Measurements from ENCODE around the gene DMKN. TPM values are rescaled to one million over a fixed set of nuclear protein-coding genes. Genes with fewer than 3 reads are reported as not detected.

The DMKN gene
- total and polyA plus RNA-seq, 2 of the 4 experiments (the other 2 are of a cell fraction): 0.36 to 2.4 TPM

GRCh38 chr19:35458192-35458591 is 55.3 kb downstream of the DMKN start:
- H2AFZ ChIP-seq (replicated peaks; ENCODE audit: low read length, poor library complexity): no peak overlapping the region
- H2BK15ac ChIP-seq (ENCODE audit: low read depth, low read length): no peak overlapping the region
- intact Hi-C loops (cut with micrococcal nuclease) (no loop called here), dilution Hi-C loops (cut with HindIII; ENCODE audit: low sequenced_read_pairs, unreplicated experiment) (no loop called here), in situ Hi-C loops (cut with MboI; ENCODE audit: low sequenced_read_pairs) (no loop called here)
- no peak overlapping the region for H2BK20ac ChIP-seq (ENCODE audit: low read depth, low read length)
- H3K14ac ChIP-seq (replicated peaks; ENCODE audit: low read depth, low read length): no peak overlapping the region
- WGBS, 2 experiments (ENCODE audit: extremely low coverage in 2 of 2, insufficient read length in 1 of 2): no CpG with 5 or more reads among the region's 1 CpG
- POLR2A ChIA-PET (ENCODE audit: unreplicated experiment): no interaction called here
- no peak overlapping the region for H3K56ac ChIP-seq (ENCODE audit: extremely low read depth, insufficient read depth, low read length)
- H3K4me1 ChIP-seq (ENCODE audit: control insufficient read depth, insufficient read depth, low read length): no peaks in the 10 kb centered on the region
- DNase-seq: no peak
- H3K27ac ChIP-seq (ENCODE audit: insufficient read depth, low read length): no peak overlapping the region
- TF ChIP-seq, protein P1, sequence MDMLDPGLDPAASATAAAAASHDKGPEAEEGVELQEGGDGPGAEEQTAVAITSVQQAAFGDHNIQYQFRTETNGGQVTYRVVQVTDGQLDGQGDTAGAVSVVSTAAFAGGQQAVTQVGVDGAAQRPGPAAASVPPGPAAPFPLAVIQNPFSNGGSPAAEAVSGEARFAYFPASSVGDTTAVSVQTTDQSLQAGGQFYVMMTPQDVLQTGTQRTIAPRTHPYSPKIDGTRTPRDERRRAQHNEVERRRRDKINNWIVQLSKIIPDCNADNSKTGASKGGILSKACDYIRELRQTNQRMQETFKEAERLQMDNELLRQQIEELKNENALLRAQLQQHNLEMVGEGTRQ (IDR thresholded peaks at IDR 0.05; ENCODE audit: low read depth, low read length): no peak
- TF ChIP-seq POLR2A (IDR thresholded peaks at IDR 0.05; ENCODE audit: low read depth, low read length) (no peak), MXI1 (IDR thresholded peaks at IDR 0.05; ENCODE audit: borderline replicate concordance, low read depth, low read length) (no peak), MAZ (IDR thresholded peaks at IDR 0.05; ENCODE audit: borderline replicate concordance, low read depth, low read length) (no peak), RAD21 (IDR thresholded peaks at IDR 0.05; ENCODE audit: low read length) (no peak), RFX5 (IDR thresholded peaks at IDR 0.05; ENCODE audit: low read depth, low read length) (no peak), CEBPB (IDR thresholded peaks at IDR 0.05; ENCODE audit: low read depth, low read length) (no peak), BHLHE40 (IDR thresholded peaks at IDR 0.05; ENCODE audit: low read depth, low read length) (no peak), MAFK (IDR thresholded peaks at IDR 0.05; ENCODE audit: low read depth, low read length) (no peak), FOS (IDR thresholded peaks at IDR 0.05; ENCODE audit: low read depth, low read length) (no peak), SMC3 (IDR thresholded peaks at IDR 0.05; ENCODE audit: low read depth, low read length) (no peak), CHD1 (IDR thresholded peaks at IDR 0.05; ENCODE audit: low read depth, low read length) (no peak), ELK1 (IDR thresholded peaks at IDR 0.05; ENCODE audit: borderline replicate concordance, low read depth, low read length) (no peak), NFE2L2 (IDR thresholded peaks at IDR 0.05; ENCODE audit: low read depth, low read length) (no peak), RCOR1 (IDR thresholded peaks at IDR 0.05; ENCODE audit: insufficient replicate concordance, low read length) (no peak)
- TF ChIP-seq, protein P2, sequence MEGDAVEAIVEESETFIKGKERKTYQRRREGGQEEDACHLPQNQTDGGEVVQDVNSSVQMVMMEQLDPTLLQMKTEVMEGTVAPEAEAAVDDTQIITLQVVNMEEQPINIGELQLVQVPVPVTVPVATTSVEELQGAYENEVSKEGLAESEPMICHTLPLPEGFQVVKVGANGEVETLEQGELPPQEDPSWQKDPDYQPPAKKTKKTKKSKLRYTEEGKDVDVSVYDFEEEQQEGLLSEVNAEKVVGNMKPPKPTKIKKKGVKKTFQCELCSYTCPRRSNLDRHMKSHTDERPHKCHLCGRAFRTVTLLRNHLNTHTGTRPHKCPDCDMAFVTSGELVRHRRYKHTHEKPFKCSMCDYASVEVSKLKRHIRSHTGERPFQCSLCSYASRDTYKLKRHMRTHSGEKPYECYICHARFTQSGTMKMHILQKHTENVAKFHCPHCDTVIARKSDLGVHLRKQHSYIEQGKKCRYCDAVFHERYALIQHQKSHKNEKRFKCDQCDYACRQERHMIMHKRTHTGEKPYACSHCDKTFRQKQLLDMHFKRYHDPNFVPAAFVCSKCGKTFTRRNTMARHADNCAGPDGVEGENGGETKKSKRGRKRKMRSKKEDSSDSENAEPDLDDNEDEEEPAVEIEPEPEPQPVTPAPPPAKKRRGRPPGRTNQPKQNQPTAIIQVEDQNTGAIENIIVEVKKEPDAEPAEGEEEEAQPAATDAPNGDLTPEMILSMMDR (conservative IDR thresholded peaks at IDR 0.05; ENCODE audit: low read depth, low read length): no peak
- H3K27me3 ChIP-seq (ENCODE audit: control insufficient read depth, insufficient read depth, low read length): peaks cover 4% of the 10 kb centered on the region; the same call in 1 of the 2 replicates
- H3K9ac ChIP-seq (ENCODE audit: low read depth, low read length): no peak overlapping the region
- H2AK9ac ChIP-seq (replicated peaks; ENCODE audit: low read depth, low read length, poor library complexity): no peak overlapping the region
- H3K36me3 ChIP-seq (ENCODE audit: control insufficient read depth, insufficient read depth, low read length): no peaks in the 10 kb centered on the region
- BruUV-seq (replicated peaks): no TSS peak
- no peaks in the 10 kb centered on the region for H3K79me1 ChIP-seq (ENCODE audit: low read depth in 1 of 2, low read length in 2 of 2)
- ATAC-seq (ENCODE audit: low read depth): no peak
- no peaks in the 10 kb centered on the region for H4K20me1 ChIP-seq (ENCODE audit: insufficient read depth, low read length)
- H2BK5ac ChIP-seq (ENCODE audit: low read depth, low read length, poor library complexity, severe bottlenecking): no peak overlapping the region
- H4K5ac ChIP-seq (ENCODE audit: low read depth, low read length): no peak overlapping the region
- no peak overlapping the region for H3K18ac ChIP-seq (ENCODE audit: low read depth, low read length)
- no peak overlapping the region for H4K91ac ChIP-seq (ENCODE audit: insufficient read depth, low read depth, low read length)
- CTCF ChIA-PET: no interaction called here
- no peak overlapping the region for H3K4me2 ChIP-seq (ENCODE audit: low read depth, low read length)
- H3K9me3 ChIP-seq (ENCODE audit: control insufficient read depth, insufficient read depth, low read length): no peaks in the 10 kb centered on the region
- H4K8ac ChIP-seq (ENCODE audit: low read depth in 2 of 2, low read length in 2 of 2): no peak overlapping the region
- H3K4ac ChIP-seq (ENCODE audit: low read depth, low read length): no peak overlapping the region
- H3K4me3 ChIP-seq (ENCODE audit: insufficient read depth, low read depth, low read length): no peak overlapping the region
- no peak overlapping the region for H2BK120ac ChIP-seq (ENCODE audit: low read depth, low read length)
- H2AK5ac ChIP-seq (ENCODE audit: low read depth, low read length): no peak overlapping the region
- H3K9me1 ChIP-seq (ENCODE audit: insufficient read depth, low read length): no peaks in the 10 kb centered on the region
- no peak overlapping the region for H3K23ac ChIP-seq (ENCODE audit: low read depth, low read length)

All from IMR-90 (cell line).